Measurements from ENCODE around the gene ANKH.

GRCh38 chr5:14700478-14701436, 170.8 kb downstream of the ANKH start:
- TF ChIP-seq EZH2phosphoT487 (IDR thresholded peaks at IDR 0.05; ENCODE audit: borderline replicate concordance, low read length) (no peak), CTCF (IDR thresholded peaks at IDR 0.05; ENCODE audit: low read depth, low read length, poor library complexity, severe bottlenecking) (no peak)

Measured in DOHH2 (cell line).